Activated CD4-positive, CD25-positive, alpha-beta regulatory T cell (primary cell): ENCODE results near the gene TBC1D32.
"Not testable (repeated sequence)": the region's sequence is repeated elsewhere in the genome, so short reads cannot be mapped to it uniquely, and the experiment has no call there.

Source experiments
- DNase-seq, 4 experiments: peaks; one replicate each; lab custom pipeline; 2025; lab: John Stamatoyannopoulos, UW

The TBC1D32 gene, protein sequence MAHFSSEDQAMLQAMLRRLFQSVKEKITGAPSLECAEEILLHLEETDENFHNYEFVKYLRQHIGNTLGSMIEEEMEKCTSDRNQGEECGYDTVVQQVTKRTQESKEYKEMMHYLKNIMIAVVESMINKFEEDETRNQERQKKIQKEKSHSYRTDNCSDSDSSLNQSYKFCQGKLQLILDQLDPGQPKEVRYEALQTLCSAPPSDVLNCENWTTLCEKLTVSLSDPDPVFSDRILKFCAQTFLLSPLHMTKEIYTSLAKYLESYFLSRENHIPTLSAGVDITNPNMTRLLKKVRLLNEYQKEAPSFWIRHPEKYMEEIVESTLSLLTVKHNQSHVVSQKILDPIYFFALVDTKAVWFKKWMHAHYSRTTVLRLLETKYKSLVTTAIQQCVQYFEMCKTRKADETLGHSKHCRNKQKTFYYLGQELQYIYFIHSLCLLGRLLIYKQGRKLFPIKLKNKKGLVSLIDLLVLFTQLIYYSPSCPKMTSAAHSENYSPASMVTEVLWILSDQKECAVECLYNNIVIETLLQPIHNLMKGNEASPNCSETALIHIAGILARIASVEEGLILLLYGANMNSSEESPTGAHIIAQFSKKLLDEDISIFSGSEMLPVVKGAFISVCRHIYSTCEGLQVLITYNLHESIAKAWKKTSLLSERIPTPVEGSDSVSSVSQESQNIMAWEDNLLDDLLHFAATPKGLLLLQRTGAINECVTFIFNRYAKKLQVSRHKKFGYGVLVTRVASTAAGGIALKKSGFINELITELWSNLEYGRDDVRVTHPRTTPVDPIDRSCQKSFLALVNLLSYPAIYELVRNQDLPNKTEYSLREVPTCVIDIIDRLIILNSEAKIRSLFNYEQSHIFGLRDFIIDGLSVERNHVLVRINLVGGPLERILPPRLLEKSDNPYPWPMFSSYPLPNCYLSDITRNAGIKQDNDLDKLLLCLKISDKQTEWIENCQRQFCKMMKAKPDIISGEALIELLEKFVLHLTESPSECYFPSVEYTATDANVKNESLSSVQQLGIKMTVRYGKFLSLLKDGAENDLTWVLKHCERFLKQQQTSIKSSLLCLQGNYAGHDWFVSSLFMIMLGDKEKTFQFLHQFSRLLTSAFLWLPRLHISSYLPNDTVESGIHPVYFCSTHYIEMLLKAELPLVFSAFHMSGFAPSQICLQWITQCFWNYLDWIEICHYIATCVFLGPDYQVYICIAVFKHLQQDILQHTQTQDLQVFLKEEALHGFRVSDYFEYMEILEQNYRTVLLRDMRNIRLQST

DNA sequence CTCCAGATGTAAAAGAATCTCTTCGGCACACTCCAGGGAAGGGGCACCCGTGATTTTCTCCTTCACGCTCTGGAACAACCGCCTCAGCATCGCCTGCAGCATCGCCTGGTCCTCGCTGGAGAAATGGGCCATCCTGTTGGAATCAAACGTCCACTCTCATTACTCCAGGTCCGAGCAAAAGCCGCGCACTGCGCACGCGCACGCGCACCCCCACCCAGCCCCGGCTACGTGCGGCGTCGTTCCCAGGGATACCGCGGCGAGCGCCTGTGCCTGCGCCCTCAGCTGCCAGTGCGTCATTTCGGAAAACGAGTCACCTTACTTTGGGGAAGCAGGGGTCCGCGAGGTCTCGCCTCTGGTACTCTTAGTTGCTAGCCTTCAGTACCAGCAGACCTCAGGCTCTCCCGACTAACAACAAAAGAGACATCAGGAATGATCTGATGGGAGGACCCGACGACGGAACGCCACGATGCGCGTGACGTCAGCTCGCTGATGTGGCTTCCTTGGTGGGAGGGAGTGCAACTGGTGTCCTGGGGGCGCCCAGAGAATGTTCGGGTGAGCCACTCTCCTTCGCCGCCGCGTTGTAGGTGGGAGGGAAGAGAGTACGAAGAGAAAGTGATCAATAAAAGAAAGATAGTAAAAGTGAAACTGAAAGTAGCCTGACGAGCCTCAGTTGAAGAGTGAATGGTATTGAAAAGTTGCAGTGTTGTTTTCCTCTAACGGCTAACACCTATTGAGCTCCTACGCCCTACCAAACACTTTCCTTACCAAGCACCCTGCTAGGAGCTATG, at the start of gene TBC1D32:
Gene TBC1D32 (minus strand): TSS at position 182 of the 788 bp plus-strand sequence. CDS start 50 bp downstream, at position 132.
- DNase-seq: peak; percentile 65 to 77 (median 72)

DNA sequence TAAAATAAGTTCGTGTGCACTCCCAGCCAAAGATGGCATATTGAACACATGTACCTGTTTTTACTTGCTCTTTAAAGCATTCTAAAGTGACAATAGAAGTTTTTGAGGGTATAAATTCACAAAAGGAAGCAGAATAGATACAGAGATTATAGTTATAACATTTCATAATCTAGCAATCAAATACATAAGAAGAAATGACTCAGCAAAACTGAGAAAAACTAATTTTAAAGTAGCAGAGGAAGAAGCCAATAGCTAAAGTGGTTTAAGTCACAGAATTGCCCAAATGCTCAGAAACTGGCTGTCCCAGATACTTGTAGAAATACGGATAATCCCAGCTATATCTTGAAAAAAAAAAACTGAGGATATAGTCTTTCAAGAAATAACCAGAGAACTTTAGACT, 49.2 kb upstream of the TBC1D32 start:
- no peak for DNase-seq

DNA sequence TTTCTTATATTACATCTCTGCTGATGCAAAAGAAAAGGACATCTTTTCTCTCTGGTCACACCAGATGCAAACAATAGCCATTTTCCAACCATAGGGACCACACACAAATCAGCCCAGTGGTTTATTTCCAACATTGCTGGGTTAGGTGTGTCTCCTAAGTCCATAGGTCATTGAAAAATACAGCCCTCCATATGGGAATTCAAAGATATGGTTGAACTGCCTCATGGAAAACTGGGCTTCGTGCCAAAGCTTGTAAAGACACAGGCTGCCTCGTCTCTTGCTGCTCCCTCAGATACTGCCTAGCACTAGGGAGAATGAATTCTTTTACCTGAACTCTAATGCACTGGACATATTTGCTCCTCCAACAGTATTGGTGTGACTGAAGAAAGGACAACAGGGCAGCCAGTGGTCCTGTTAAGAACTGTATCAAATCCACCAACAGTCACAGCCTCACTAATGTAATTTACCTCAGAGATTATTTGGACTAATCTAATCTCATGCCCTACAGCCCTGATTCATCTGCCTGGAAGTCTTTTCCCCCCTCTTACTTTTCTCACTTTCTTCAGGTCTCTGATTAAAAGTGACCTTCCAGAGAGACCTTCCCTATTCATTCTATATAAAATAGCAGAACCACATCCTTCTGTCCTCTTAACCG, 48.3 kb upstream of the TBC1D32 start:
- DNase-seq: no peak

DNA sequence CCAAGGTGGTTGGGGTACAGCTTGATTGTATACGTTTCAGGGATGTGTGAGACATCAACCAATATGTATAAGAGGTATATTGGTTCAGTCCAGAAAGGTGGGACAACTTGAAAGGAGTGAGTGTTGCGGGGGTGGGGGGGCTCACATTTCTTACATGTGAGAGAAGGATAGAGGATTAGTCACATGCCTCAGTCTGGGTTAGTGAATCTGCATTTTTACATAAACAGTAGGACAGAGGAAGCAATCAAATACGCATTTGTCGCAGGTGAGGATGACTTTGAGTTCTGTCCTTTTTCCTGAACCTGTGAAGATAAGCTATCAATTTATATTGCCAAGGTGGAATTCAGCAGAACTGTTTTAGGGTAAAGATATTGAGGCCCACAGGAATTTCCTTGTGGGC, 42.1 kb upstream of the TBC1D32 start:
- no peak for DNase-seq

DNA sequence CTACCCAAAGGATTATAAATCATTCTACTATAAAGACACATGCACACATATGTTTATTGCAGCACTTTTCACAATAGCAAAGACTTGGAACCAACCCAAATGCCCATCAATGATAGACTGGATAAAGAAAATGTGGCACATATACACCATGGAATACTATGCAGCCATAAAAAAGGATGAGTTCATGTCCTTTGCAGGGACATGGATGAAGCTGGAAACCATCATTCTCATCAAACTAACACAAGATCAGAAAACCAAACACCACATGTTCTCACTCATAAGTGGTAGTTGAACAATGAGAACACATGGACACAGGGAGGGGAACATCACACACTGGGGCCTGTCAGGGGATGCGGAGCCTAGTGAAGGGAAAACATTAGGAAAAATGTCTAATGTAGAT, 39.9 kb upstream of the TBC1D32 start:
- not testable (repeated sequence) for DNase-seq

DNA sequence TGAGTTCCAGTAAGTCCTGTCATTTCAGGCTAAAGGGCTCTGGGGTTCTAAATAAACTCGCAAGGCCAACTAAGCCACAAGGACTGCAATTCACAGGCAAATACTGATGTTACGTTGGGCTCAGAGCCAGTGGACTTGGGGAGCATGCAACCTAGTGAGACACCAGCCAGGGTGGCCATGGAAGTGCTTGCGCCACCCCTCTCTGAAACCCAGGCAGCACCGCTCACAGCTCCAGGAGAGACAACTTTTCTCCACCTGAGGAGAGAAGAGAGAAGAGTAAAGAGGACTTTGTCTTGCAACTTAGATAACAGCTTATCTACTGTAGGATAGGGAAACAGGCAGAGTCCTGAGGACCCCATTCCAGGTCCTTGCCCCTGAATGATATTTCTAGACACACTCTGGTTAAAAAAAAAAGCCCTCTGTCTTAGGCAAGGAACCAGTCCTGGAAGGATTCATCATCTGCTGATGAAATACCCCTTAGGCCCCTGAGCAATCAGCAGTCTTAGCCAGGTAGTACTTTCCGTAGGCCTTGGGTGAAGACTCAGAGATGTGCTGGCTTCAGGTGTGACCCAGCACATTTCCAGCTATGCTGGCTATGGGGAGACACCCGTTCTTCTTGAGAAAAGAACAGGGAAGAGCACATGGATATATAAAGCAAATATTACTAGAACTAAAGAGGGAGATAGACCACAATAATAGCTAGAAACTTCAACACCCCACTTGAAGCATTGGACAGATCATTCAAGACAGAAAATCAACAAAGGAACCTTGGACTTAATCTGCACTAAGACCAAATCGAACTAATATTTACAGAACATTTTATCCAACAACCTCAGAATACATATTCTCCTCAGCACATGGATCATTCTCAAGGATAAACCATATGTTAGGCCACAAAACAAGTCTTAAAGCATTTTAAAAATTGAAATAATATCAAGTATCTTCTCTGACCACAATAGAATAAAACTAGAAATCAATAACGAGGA, 31.5 kb upstream of the TBC1D32 start:
- DNase-seq: no peak

DNA sequence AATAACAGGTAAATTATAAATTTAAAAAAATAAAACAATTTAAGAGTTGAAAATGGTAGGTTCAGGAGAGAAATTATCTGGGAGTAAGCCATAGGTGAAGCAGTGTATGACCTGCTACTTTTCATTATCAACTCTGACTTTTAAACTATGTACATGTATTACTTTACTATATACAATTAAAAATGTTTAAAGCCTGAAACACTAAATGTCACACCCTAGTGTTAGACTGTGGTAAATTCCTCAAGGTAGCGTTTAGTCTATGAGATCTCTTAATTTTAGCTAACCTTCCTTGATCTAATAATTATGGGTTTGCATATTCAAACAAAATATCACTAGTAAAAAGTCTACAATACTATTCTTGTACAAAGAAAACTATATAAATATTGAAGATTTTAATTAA, 22.3 kb upstream of the TBC1D32 start:
- no peak for DNase-seq

DNA sequence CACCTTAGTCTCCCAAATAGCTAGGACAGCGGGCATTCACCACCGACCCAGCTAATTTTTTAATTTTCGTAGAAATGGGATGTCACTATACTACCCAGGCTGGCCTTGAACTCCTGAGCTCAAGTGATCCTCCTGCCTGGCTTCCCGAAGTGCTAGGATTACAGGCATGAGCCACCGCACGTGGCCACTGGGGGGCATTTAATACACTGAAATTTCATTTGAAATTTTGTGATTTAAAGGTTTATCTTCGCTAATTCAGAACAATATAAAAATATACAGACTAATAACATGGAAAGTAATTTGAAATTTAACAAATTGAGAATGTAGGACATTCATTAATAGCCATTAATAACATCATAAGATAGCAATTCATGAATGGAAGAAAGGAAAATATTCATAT, 20.5 kb upstream of the TBC1D32 start:
- no peak for DNase-seq

DNA sequence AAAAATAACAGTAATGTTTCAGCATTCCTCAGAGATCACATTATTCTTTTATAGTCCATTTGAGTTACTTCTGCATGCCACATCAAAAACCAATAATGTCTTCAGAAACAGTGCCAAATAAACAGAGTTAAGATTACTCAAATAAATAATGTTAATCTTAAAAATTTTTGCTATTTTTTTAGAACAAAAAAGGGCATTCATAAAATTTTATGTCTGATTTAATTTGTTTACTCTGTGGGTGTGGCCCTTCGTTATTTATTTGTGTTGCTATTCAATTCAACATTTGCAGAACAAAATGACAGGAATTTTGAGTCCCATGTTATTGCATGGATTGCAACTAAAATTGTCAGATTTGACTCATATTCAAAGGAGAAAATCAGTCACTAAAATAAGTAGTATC, 18.7 kb upstream of the TBC1D32 start:
- DNase-seq: no peak

DNA sequence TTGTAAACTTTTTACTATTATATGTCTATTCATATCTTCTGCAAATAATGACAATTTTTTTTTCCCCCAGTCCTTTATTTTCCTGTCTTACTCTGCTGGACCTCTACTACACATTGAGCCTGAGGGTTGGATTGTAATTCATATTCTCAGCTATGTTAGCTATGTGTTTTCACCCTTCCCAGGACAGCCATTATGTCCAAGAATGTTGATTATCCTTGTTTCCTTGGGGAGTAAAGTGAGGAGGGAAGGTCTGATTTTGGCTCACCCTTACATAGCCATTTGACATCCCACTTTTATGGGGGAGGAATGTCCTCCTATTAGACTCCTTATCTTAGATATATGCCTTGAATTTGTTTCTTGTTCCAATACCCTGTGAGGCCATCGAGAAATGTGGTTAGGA, 17.6 kb upstream of the TBC1D32 start:
- no peak for DNase-seq

DNA sequence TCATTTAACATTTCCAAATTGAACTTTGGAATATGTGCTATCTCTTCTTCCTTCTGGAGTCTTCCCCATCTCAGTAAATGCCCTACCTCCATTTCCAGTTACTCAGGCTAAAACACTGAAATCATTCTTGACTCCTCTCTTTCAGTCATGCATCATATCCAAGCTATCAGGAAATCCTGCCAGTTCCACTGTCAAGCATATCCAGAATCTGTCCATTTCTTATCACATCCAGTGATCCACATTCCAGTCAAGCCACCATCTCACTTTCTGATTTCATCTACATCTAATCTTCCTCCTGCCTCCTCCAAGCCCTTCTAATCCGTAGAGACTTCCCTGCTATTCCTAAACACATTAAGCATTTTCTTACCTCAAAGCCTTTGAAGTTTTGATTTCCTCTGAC, 15.3 kb upstream of the TBC1D32 start:
- DNase-seq: no peak

DNA sequence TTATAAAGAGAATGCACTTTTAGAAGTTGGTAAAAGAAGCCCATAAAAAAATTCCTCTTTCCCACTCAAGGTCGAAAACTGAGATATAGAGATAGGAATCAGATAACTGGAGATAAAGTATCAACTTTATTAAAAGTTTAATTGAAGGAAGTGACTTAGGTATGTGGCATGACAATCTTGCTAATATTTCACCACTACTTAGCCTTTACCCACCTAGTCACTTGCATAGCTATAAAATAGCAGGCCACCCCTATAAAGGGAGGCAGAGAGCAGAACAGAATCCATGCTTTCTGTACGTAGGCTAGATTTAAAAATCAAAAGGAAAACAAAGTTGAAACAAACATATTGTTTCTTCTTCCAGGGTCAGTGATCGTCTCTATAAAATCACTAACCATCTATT, 13.2 kb upstream of the TBC1D32 start:
- no peak for DNase-seq

DNA sequence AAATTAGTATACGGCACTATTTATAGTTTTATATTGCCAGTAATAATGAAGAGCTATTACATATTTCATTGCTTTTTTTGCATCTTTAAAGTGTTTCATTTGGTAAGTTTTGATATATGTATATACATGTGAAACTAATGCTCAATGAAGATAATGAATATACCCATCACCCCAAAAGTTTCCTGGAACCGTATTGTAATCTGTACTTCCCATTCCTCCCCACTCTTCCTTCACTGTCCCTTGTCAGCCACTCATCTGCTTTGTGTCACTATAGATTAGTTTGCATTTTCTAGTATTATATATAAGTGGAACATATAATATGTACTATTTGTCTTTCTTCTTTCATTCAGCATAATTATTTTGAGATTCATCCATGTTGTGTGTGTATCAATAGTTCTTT, 10.3 kb upstream of the TBC1D32 start:
- DNase-seq: no peak

DNA sequence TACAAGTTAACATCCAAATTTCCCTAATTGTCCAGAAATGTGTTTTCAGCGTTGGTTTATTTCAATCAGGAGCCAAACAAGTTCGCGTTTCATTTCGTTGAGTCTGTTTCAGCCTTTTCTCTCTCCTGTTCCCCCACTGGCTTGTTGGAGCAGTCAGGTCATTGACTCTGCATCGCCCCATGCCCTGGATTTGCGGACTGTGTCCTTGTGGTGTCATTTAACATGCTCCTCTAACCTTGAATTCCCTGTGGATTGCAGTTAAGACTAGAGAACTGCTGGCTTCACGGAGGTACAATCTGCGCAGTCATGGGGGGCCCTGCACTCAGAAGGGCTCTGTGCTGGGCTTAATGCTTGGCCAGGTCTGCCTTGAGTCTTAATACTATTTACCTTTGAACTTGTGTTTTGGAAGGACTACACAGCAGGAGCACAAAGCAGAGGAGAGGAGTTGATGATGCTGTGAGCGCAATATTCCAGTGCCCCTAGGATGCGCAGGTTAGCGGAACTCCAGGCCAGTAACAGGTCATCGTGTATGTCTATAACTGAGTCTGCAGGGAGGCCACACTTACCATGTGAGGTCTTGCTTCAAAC, 5.5 kb upstream of the TBC1D32 start:
- DNase-seq: no peak

DNA sequence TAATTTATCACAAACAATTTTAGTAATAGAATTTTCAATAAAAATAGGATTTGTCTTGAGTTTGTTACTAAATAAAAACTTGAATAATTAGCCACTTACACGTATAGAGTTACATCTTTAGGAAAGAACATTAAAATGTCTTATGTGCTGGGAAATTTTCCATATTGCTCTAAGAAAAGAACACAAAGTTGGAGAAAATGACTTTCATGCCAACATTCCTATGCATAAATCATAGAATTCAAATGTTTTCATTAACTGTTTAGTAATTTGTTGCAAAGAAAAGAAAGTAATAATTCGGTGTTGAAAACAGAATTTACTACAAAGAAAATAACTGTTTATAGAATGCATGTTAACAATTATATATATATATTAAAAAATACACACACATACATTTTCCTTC, 4.7 kb upstream of the TBC1D32 start:
- no peak for DNase-seq

DNA sequence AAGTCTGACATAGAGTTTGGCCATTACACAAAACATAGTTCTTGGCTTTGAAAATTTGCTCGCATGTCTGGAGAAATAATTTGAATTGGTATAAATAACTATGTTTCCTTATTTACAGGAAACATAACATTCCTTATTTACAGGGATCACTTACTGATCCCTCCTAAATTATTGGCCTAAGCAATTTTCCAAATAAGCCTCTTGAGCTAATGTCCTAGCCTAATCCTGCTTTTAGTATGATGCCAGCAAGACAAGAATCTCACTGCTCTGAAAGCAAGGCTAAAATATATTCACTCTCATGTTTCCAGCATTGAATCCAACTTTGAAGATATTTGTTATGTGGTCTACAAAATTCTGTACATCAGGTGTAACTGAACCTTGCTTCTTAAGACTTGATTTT, 4.1 kb upstream of the TBC1D32 start:
- no peak for DNase-seq

DNA sequence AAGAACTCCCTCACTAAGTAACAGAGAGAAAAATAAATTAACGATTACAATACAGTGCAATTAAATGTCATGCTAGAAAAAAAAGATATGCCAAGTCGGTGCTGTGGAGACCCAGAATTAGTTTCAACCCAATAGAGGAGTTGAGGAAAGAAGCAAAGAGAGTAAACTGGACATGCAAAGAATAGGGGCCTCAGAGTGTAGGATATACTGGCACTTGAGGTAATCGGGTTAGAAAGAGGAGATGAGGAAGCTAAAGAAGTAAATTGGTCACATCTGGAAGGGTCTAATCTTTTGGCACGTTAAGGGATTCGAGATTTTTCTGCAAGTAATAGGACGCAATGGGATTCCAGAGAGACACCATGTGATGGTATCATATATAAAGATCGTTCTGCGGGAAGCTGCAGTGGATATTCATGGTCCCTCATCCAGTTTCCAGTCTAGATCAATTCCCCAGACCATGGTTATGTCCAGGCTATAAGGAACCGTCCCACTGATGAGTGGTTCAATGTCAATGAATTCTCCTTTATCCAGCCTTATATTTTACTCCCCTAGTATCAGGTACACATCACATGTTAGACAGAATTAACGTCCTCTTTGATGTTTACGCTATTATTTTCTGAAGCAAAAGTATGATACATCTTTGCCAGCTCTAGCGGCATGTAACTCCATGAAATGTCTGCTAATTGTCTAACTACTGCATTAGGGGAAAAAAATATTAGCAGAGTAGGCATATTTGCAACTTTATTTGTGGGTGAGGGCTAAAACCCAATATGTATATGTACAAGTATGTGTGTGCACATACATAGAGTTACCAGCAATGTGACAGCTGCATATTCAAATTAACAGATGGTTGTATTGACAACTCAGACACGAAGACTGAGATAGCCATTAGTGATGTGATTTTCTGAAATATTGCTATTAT, 1.1 kb upstream of the TBC1D32 start:
- DNase-seq: no peak

DNA sequence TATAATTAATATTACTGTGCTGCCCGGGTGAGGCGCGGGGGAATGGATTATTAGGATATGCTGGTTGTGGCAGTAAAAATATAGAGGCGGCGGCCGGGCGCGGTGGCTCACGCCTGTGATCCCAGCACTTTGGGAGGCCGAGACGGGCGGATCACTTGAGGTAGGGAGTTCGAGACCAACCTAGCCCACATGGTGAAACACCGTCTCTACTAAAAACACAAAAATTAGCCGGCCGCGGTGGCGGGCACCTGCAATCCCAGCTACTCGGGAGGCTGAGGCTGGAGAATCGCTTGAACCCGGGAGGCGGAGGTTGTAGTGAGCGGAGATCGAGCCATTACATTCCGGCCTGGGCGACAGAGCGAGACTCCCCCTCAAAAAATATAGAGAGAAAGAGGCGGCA, 586 bp downstream of the TBC1D32 start:
- DNase-seq: not testable (repeated sequence)
